ENCODE measurements around the gene ZNF420.
"Not testable (repeated sequence)": the region's sequence is repeated elsewhere in the genome, so short reads cannot be mapped to it uniquely, and the experiment has no call there.

ZNF420 gene

DNA sequence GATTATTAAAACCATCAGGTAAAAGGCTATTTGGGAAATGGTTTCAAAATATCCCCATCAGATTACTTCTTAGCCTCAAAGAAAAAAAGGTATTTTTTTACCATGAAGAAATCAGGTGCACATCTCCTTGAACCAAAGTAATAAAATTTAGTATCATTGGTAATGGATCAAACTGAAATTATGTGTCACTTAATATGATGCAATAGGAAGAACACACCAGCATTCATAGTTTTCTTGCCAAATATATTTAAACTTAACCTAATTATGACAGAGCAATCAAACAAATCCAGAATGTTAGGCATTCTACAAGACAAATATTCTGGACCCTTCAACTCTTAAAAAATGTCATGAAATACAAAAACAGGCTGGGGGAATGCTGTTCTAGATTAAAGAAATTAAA, 4.1 kb upstream of the ZNF420 start:
- ChIA-PET POLR2A (no interaction called here), CTCF (no interaction called here)
- TF ChIP-seq SP1 (IDR thresholded peaks at IDR 0.05) = no peak
- no peak for TF ChIP-seq NFRKB (IDR thresholded peaks at IDR 0.05)
- no peak for TF ChIP-seq BHLHE40 (IDR thresholded peaks at IDR 0.05; ENCODE audit: borderline replicate concordance)
- no peak for TF ChIP-seq FOXA1 (IDR thresholded peaks at IDR 0.05)
- TF ChIP-seq SUZ12 (IDR thresholded peaks at IDR 0.05) = no peak
- no peak for DNase-seq (ENCODE audit: extremely low spot score)

DNA sequence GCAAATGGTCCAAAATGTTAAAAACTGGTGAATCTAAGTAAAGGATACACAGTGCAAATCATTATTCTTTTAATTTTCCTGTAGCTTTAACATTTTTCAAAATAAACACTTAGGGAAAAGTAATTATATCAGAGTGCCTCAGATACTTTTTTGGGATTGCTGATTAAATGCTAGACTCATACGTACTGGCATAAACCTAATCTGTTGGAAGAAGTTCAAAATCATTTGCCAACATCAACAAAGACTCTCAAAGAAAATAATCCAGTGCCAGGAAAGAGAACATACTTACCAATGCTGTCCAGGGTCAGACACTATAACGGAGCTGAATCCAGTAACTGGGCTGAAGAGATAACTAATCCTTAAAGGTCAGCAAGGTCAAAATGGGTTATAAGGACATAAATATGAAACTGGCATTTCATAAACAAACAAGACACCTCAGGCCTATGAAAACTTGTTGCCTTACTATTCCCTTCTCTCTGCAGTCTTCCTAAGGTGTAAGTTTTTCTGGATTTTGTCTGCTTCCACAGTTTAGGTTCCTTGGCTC, 3.3 kb upstream of the ZNF420 start:
- TF ChIP-seq, protein P1, sequence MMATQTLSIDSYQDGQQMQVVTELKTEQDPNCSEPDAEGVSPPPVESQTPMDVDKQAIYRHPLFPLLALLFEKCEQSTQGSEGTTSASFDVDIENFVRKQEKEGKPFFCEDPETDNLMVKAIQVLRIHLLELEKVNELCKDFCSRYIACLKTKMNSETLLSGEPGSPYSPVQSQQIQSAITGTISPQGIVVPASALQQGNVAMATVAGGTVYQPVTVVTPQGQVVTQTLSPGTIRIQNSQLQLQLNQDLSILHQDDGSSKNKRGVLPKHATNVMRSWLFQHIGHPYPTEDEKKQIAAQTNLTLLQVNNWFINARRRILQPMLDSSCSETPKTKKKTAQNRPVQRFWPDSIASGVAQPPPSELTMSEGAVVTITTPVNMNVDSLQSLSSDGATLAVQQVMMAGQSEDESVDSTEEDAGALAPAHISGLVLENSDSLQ (IDR thresholded peaks at IDR 0.05) = no peak
- TF ChIP-seq ELF4 (IDR thresholded peaks at IDR 0.05) = no peak
- no peak for TF ChIP-seq LEF1 (IDR thresholded peaks at IDR 0.05; ENCODE audit: borderline replicate concordance)
- TF ChIP-seq CTBP1 (IDR thresholded peaks at IDR 0.05; ENCODE audit: borderline replicate concordance) = no peak
- no peak for TF ChIP-seq ZNF384 (IDR thresholded peaks at IDR 0.05)
- no peak for TF ChIP-seq FOXM1 (IDR thresholded peaks at IDR 0.05; ENCODE audit: borderline replicate concordance)
- TF ChIP-seq SUZ12 (IDR thresholded peaks at IDR 0.05) = no peak
- TF ChIP-seq TARDBP (IDR thresholded peaks at IDR 0.05) = no peak
- TF ChIP-seq SP1 (IDR thresholded peaks at IDR 0.05) = no peak
- TF ChIP-seq ARNT (IDR thresholded peaks at IDR 0.05) = no peak
- TF ChIP-seq L3MBTL2 (conservative IDR thresholded peaks at IDR 0.05) = no peak
- TF ChIP-seq BHLHE40 (IDR thresholded peaks at IDR 0.05; ENCODE audit: borderline replicate concordance) = no peak
- no peak for TF ChIP-seq FOXA1 (IDR thresholded peaks at IDR 0.05)
- TF ChIP-seq NFRKB (IDR thresholded peaks at IDR 0.05) = no peak
- no peak for TF ChIP-seq HDGF (IDR thresholded peaks at IDR 0.05; ENCODE audit: borderline replicate concordance)
- no peak for TF ChIP-seq FOXK2 (IDR thresholded peaks at IDR 0.05)
- ChIA-PET POLR2A (no interaction called here), CTCF (no interaction called here)
- no peak for DNase-seq (ENCODE audit: extremely low spot score)

DNA sequence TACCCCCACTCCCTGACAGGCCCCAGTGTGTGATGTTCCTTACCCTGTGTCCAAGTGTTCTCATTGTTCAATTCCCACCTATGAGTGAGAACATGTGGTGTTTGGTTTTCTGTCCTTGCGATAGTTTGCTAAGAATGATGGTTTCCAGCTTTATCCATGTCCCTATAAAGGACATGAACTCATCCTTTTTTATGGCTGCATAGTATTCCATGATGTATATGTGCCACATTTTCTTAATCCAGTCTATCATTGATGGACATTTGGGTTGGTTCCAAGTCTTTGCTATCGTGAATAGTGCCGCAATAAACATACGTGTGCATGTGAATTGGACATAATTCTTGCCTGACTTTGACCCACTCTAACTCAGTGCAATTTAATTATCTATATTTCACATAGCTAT, 1.7 kb upstream of the ZNF420 start:
- CTCF ChIA-PET; POLR2A ChIA-PET; DNase-seq (ENCODE audit: extremely low spot score): not testable (repeated sequence)

DNA sequence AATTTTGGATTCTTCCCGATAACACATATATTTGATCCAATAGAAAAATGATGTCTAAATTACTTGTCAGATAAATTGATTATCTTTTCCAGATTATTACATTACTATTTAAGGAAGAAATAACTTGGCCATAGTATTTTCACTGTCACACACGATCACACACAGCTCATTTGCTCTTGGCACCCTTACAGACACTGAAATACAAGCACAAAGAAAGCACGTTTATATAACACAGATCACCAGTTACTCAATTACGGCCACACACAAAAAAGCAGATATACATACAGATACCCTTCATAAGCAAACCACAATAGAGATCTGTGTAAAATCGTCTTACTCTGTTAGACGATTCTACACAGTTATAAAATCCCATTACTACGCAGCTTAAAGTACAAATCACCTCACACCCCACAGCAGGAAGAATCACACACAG, 716 bp upstream of the ZNF420 start:
- ChIA-PET POLR2A (interaction anchor here (0.7 to 1.7 kb wide), 8 partner anchors 9 to 702 kb away, joined by 3 to 10 read pairs (median 6); partner anchors contain the start of genes ZNF260, ZNF345, ZNF383 and ZNF461), CTCF (no interaction called here)
- TF ChIP-seq BHLHE40 (IDR thresholded peaks at IDR 0.05; ENCODE audit: borderline replicate concordance) (no peak), SUZ12 (IDR thresholded peaks at IDR 0.05) (no peak), TARDBP (IDR thresholded peaks at IDR 0.05) (no peak), SP1 (IDR thresholded peaks at IDR 0.05) (no peak), FOXM1 (IDR thresholded peaks at IDR 0.05; ENCODE audit: borderline replicate concordance) (no peak), NFRKB (IDR thresholded peaks at IDR 0.05) (no peak), FOXA1 (IDR thresholded peaks at IDR 0.05) (no peak), ARNT (IDR thresholded peaks at IDR 0.05) (no peak)
- TF ChIP-seq, protein P1 (IDR thresholded peaks at IDR 0.05) = no peak
- no peak for DNase-seq (ENCODE audit: extremely low spot score)

DNA sequence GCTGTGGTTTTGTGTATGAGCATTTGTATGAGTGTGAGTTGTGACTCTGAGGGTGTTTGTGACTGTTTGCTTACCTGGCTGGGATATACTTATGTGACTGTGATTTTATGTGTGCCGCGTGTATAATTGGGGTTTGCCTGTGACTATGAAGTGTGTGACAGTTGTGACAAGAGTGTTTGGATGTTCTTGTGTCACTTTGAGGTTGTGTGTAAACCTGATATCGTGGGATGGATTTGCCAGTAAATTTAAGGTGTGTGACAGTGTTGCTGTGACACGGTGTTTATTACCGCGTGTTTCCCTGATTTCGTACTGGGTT, 442 bp downstream of the ZNF420 start:
- no peak for TF ChIP-seq L3MBTL2 (conservative IDR thresholded peaks at IDR 0.05)
- no peak for TF ChIP-seq TARDBP (IDR thresholded peaks at IDR 0.05)
- no peak for TF ChIP-seq BHLHE40 (IDR thresholded peaks at IDR 0.05; ENCODE audit: borderline replicate concordance)
- TF ChIP-seq ZNF384 (IDR thresholded peaks at IDR 0.05) = no peak
- no peak for TF ChIP-seq CTBP1 (IDR thresholded peaks at IDR 0.05; ENCODE audit: borderline replicate concordance)
- no peak for TF ChIP-seq ARNT (IDR thresholded peaks at IDR 0.05)
- TF ChIP-seq ELF4 (IDR thresholded peaks at IDR 0.05) = no peak
- TF ChIP-seq FOXK2 (IDR thresholded peaks at IDR 0.05) = no peak
- no peak for TF ChIP-seq FOXM1 (IDR thresholded peaks at IDR 0.05; ENCODE audit: borderline replicate concordance)
- TF ChIP-seq SUZ12 (IDR thresholded peaks at IDR 0.05) = no peak
- TF ChIP-seq HDGF (IDR thresholded peaks at IDR 0.05; ENCODE audit: borderline replicate concordance) = no peak
- TF ChIP-seq, protein P1 (IDR thresholded peaks at IDR 0.05) = no peak
- DNase-seq (ENCODE audit: extremely low spot score) = no peak
- ChIA-PET POLR2A (interaction anchor here (0.9 to 1.7 kb wide), 5 partner anchors 139 to 589 kb away, joined by 3 to 10 read pairs (median 6); partner anchors contain the start of genes ZNF260, ZNF345, ZNF383 and ZNF529), CTCF (no interaction called here)

DNA sequence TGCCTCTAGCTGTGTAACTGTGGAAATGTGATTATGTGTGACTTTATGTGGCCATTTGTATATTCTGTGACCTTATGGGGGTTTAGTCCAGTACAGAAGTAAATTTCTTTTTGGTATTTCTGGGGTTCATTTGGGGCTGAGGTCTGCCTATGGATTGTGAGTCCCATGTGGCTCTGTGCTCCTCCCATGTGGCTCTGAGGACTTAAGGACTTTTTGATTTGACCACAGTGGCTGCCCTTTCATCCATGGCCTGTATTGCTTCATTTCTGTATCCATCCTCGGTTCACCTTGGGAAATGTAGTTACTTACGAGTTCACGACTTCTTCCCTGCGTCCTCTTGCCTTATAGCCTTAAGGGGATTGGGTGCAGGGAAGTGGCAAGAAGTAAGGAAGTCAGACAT, 1.0 kb downstream of the ZNF420 start:
- CTCF ChIA-PET = no interaction called here
- TF ChIP-seq, protein P1 (IDR thresholded peaks at IDR 0.05) = no peak
- no peak for TF ChIP-seq ELF4 (IDR thresholded peaks at IDR 0.05)
- no peak for TF ChIP-seq NFRKB (IDR thresholded peaks at IDR 0.05)
- no peak for TF ChIP-seq TARDBP (IDR thresholded peaks at IDR 0.05)
- no peak for TF ChIP-seq LEF1 (IDR thresholded peaks at IDR 0.05; ENCODE audit: borderline replicate concordance)
- no peak for TF ChIP-seq ARNT (IDR thresholded peaks at IDR 0.05)
- TF ChIP-seq CTBP1 (IDR thresholded peaks at IDR 0.05; ENCODE audit: borderline replicate concordance) = no peak
- TF ChIP-seq BHLHE40 (IDR thresholded peaks at IDR 0.05; ENCODE audit: borderline replicate concordance) = no peak
- no peak for TF ChIP-seq FOXA1 (IDR thresholded peaks at IDR 0.05)
- no peak for TF ChIP-seq SP1 (IDR thresholded peaks at IDR 0.05)
- no peak for TF ChIP-seq HDGF (IDR thresholded peaks at IDR 0.05; ENCODE audit: borderline replicate concordance)
- TF ChIP-seq FOXK2 (IDR thresholded peaks at IDR 0.05) = no peak
- no peak for TF ChIP-seq L3MBTL2 (conservative IDR thresholded peaks at IDR 0.05)
- no peak for TF ChIP-seq FOXM1 (IDR thresholded peaks at IDR 0.05; ENCODE audit: borderline replicate concordance)
- TF ChIP-seq SUZ12 (IDR thresholded peaks at IDR 0.05) = no peak
- TF ChIP-seq ZNF384 (IDR thresholded peaks at IDR 0.05) = no peak
- POLR2A ChIA-PET = no interaction called here
- DNase-seq (ENCODE audit: extremely low spot score) = no peak
